Osteocyte (in vitro differentiated cells): Measurements from ENCODE around the gene CALML4. TPM values are rescaled to one million over a fixed set of nuclear protein-coding genes. Genes with fewer than 3 reads are reported as not detected.

Source experiments
- DNase-seq: peaks from one replicate; pipeline ENCODE4 v3.0.0; 2021; ENCODE audit warnings: mixed read lengths; ENCODE audit not compliant: unreplicated experiment; ENCODE audit errors: extremely low spot score
- H3K27ac Mint-ChIP-seq: one replicate; pipeline ENCODE4 v1.8.0; 2021; ENCODE audit warnings: mild to moderate bottlenecking, mixed read lengths; ENCODE audit not compliant: unreplicated experiment
- H3K27me3 Mint-ChIP-seq: one replicate; pipeline ENCODE4 v1.8.0; 2021; ENCODE audit warnings: mixed read lengths; ENCODE audit not compliant: unreplicated experiment
- H3K36me3 Mint-ChIP-seq: one replicate; pipeline ENCODE4 v1.8.0; 2021; ENCODE audit warnings: mixed read lengths; ENCODE audit not compliant: unreplicated experiment
- H3K4me1 Mint-ChIP-seq: one replicate; pipeline ENCODE4 v1.8.0; 2021; ENCODE audit warnings: mixed read lengths; ENCODE audit not compliant: unreplicated experiment
- H3K4me3 Mint-ChIP-seq: one replicate; pipeline ENCODE4 v1.8.0; 2021; ENCODE audit warnings: mild to moderate bottlenecking, moderate library complexity, mixed read lengths; ENCODE audit not compliant: unreplicated experiment
- H3K9me3 Mint-ChIP-seq: one replicate; pipeline ENCODE4 v1.8.0; 2021; ENCODE audit warnings: mixed read lengths; ENCODE audit not compliant: unreplicated experiment
- CTCF ChIP-seq: fragments of 200-600 bp; sonication (generic); IDR thresholded peaks from 2 replicates; pipeline ENCODE4 v1.5.0; 2021; ENCODE audit warnings: antibody characterized with exemption, mild to moderate bottlenecking, moderate library complexity
- total RNA-seq: library from RNA; stranded (reverse); gene quantifications from 2 replicates; pipeline ENCODE4 v1.2.1, GENCODE V29; 2021

CALML4 gene
- total RNA-seq, 1 donor from 2014 or later = 2.0 TPM

DNA sequence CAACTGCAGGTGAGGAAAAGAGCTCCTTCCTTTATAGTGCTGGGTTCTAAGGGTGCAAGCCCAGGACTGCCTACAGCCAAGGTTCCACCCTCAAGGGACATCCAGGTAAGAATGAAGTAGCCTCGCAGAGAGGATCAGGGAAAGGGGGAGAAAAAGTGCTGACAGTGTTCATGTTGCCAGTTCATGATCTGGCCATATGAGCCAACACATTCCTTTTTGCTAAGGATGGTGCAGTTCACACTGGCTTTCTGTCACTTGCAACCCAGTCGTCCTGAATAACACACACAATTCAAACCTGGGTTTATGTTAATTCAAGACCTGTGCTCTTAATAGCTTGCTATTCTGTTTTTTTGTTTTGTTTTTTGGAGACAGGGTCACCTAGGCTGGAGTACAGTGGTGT, 15.4 kb upstream of the CALML4 start:
- Mint-ChIP-seq H3K4me1 (peaks cover 1% of the 10 kb centered on the region), H3K4me3 (no peak overlapping the region), H3K27me3 (no peaks in the 10 kb centered on the region), H3K36me3 (peaks cover 2% of the 10 kb centered on the region), H3K9me3 (no peaks in the 10 kb centered on the region), H3K27ac (no peak overlapping the region)
- no peak for DNase-seq
- TF ChIP-seq CTCF = no peak

DNA sequence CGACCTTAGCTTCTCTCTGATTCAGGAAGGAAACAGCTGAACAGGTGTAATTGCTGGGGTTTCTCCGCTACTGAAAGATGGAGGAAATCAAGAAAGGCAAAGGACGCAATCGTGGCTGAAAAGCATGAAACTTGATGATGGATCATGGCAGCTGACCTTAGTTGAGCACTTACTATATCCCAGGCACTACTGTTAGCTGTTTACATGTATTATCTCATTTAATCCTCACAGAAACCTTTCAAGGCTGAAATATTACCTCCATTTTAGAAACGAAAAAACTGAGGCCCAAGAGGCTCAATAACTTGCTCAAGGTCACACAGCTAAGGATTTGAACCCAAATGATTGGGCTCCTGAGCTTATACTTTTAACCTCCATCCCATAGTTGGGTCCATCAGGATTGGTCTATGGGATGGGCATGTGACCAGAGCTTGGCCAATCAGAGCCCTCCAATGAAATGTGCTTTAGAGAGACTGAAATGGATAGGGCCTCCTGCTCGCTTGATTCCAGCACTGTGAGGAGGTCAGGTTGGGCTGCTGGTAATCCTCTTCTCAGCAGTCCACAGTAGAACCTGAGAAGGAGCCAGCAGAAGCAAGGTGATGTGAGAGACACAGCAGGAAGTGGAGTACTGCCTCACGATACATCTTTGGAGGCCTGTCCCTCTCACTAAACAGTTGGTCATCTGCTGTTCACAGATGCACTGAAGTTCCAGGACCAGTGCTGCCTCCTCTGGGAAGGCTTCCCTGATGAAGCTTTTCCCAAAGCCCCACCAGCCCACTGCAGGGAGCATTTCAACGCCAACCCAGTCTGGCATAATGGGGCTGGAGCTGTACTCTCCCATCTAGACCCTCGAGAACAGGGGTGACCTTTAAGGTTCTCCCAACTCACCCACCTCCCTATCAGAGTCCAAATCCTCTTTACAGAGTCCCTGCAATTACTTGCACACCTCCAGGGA, 14.0 kb upstream of the CALML4 start:
- TF ChIP-seq CTCF = no peak
- no peak overlapping the region for H3K27ac Mint-ChIP-seq
- no peaks in the 10 kb centered on the region for H3K9me3 Mint-ChIP-seq
- DNase-seq = no peak
- no peak overlapping the region for H3K4me3 Mint-ChIP-seq
- H3K4me1 Mint-ChIP-seq = no peaks in the 10 kb centered on the region
- peaks cover 2% of the 10 kb centered on the region for H3K36me3 Mint-ChIP-seq
- H3K27me3 Mint-ChIP-seq = no peaks in the 10 kb centered on the region

DNA sequence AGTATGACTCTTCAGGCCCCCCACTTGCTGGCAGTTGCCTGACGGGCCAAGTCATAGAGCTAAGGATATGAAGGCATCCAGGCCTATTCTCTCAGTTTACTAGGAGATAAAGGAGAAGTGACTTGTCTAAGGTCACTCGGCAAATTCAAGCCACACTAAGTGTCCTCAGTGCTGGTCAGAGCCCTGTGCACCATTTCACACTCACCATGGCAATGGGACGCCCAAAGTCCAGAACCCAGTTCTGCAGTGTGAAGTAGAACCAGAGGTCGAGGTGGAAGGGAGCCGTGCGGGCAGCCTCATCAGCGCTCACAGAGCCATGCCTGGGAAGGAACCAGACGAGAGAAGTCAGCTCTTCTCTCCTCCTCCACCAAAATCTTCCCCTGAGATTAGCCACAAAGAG, 13.2 kb upstream of the CALML4 start:
- no peaks in the 10 kb centered on the region for H3K27me3 Mint-ChIP-seq

GRCh38 chr15:68217341-68217740, 12.2 kb upstream of the CALML4 start:
- H3K27ac Mint-ChIP-seq = no peak overlapping the region
- no peak for TF ChIP-seq CTCF
- DNase-seq = no peak
- H3K27me3 Mint-ChIP-seq = no peaks in the 10 kb centered on the region
- H3K9me3 Mint-ChIP-seq = no peaks in the 10 kb centered on the region
- peaks cover 2% of the 10 kb centered on the region for H3K36me3 Mint-ChIP-seq
- H3K4me1 Mint-ChIP-seq = no peaks in the 10 kb centered on the region
- H3K4me3 Mint-ChIP-seq = no peak overlapping the region

More for the DNA sequence above, 13.2 kb upstream of the CALML4 start:
- no peak for TF ChIP-seq CTCF
- Mint-ChIP-seq H3K4me3 (no peak overlapping the region), H3K9me3 (no peaks in the 10 kb centered on the region), H3K36me3 (peaks cover 2% of the 10 kb centered on the region), H3K4me1 (no peaks in the 10 kb centered on the region), H3K27ac (no peak overlapping the region)
- no peak for DNase-seq

DNA sequence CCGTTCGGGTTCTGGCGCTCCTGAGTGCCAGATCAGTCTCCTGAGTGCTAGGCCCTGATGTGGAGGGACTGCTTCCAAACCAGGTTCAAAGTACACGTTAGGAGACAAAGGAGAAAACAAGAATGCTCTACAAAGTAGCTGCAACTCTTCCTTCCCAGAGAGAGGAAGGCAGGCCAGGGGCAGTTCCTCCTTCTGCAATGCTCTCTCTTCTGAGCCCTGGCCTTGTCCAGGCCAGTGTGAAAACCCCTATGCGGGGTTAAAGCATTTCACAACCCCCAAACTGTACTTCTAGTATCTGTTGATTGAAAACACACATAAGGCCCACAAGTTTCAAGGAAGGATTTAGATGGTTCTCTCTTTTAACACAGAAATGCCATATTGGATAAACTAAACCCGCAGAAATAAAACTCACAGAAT, 9.7 kb upstream of the CALML4 start:
- no peak for TF ChIP-seq CTCF
- DNase-seq = no peak
- H3K9me3 Mint-ChIP-seq = no peaks in the 10 kb centered on the region
- no peaks in the 10 kb centered on the region for H3K27me3 Mint-ChIP-seq
- no peaks in the 10 kb centered on the region for H3K4me1 Mint-ChIP-seq
- no peak overlapping the region for H3K4me3 Mint-ChIP-seq
- peaks cover 2% of the 10 kb centered on the region for H3K36me3 Mint-ChIP-seq
- no peak overlapping the region for H3K27ac Mint-ChIP-seq
